ENCODE results near the gene C4A. TPM values are rescaled to one million over a fixed set of nuclear protein-coding genes. Genes with fewer than 3 reads are reported as not detected.

The C4A gene
- total and polyA plus RNA-seq, 2 of the 13 experiments (the other 11 are each of a cell fraction or from before 2014, with no cell fraction given) = 165 to 478 TPM

DNA sequence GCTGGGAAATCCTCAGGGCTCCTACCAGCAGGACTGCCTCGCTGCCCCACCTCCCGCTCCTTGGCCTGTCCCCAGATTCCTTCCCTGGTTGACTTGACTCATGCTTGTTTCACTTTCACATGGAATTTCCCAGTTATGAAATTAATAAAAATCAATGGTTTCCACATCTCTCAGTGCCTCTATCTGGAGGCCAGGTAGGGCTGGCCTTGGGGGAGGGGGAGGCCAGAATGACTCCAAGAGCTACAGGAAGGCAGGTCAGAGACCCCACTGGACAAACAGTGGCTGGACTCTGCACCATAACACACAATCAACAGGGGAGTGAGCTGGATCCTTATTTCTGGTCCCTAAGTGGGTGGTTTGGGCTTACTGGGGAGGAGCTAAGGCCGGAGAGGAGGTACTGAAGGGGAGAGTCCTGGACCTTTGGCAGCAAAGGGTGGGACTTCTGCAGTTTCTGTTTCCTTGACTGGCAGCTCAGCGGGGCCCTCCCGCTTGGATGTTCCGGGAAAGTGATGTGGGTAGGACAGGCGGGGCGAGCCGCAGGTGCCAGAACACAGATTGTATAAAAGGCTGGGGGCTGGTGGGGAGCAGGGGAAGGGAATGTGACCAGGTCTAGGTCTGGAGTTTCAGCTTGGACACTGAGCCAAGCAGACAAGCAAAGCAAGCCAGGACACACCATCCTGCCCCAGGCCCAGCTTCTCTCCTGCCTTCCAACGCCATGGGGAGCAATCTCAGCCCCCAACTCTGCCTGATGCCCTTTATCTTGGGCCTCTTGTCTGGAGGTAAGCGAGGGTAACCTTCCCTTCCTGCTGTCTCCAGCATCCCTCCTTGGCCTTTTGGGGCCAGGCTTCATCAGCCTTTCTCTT is 36.1 kb upstream of the C4A start, which contains the start of gene CFB (continued):
- TF ChIP-seq, protein P1, sequence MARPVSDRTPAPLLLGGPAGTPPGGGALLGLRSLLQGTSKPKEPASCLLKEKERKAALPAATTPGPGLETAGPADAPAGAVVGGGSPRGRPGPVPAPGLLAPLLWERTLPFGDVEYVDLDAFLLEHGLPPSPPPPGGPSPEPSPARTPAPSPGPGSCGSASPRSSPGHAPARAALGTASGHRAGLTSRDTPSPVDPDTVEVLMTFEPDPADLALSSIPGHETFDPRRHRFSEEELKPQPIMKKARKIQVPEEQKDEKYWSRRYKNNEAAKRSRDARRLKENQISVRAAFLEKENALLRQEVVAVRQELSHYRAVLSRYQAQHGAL (CRISPR knock-in tag; IDR thresholded peaks at IDR 0.05; ENCODE audit: not compliant biosample characterization) = no peak
- peak; percentile 93 for TF ChIP-seq ZNF253 (CRISPR knock-in tag; IDR thresholded peaks at IDR 0.05; ENCODE audit: borderline replicate concordance)
- TF ChIP-seq ZNF224 (CRISPR knock-in tag; IDR thresholded peaks at IDR 0.05) = 0 out of 2 replicates have a peak, but pooled peaks have one; percentile 4
- no peak for TF ChIP-seq HNRNPLL (IDR thresholded peaks at IDR 0.05; ENCODE audit: low read depth, low read length, poor library complexity, severe bottlenecking)
- TF ChIP-seq PPARG (CRISPR knock-in tag; conservative IDR thresholded peaks at IDR 0.05) = peak; percentile 67; the same call in 1 of the 2 replicates
- 0 out of 2 replicates have a peak, but pooled peaks have one; percentile 11 for TF ChIP-seq ZNF296 (CRISPR knock-in tag; conservative IDR thresholded peaks at IDR 0.05)
- peak; percentile 65; the same call in 1 of the 2 replicates for TF ChIP-seq KDM1A (CRISPR knock-in tag; IDR thresholded peaks at IDR 0.05)
- TF ChIP-seq ZNF329 (CRISPR knock-in tag; IDR thresholded peaks at IDR 0.05; ENCODE audit: low read depth) = no peak
- TF ChIP-seq ZNF142 (CRISPR knock-in tag; IDR thresholded peaks at IDR 0.05) = peak; percentile 88
- TF ChIP-seq NFE2L2 (IDR thresholded peaks at IDR 0.05; ENCODE audit: low read length) = no peak
- TF ChIP-seq ARID4A (CRISPR knock-in tag; IDR thresholded peaks at IDR 0.05; ENCODE audit: borderline replicate concordance) = peak; percentile 67
- TF ChIP-seq HMGA1 (CRISPR knock-in tag; conservative IDR thresholded peaks at IDR 0.05) = no peak
- no peak for TF ChIP-seq SCMH1 (CRISPR knock-in tag; IDR thresholded peaks at IDR 0.05; ENCODE audit: borderline replicate concordance)
- peak; percentile 94 for TF ChIP-seq FOXK2 (IDR thresholded peaks at IDR 0.05)
- TF ChIP-seq TOE1 (CRISPR knock-in tag; IDR thresholded peaks at IDR 0.05) = peak; percentile 55
- TF ChIP-seq SP5 (CRISPR knock-in tag; IDR thresholded peaks at IDR 0.05; ENCODE audit: borderline replicate concordance, low read depth) = peak; percentile 95

Measured in HepG2 (cell line).